GM03348 (cell line): ENCODE results near the gene TMEM91.
"Not testable (repeated sequence)": the region's sequence is repeated elsewhere in the genome, so short reads cannot be mapped to it uniquely, and the experiment has no call there.

Experiments used
- DNase-seq: peaks from one replicate; pipeline ENCODE4 v3.0.0; 2012; ENCODE audit warnings: low spot score

The TMEM91 gene

DNA sequence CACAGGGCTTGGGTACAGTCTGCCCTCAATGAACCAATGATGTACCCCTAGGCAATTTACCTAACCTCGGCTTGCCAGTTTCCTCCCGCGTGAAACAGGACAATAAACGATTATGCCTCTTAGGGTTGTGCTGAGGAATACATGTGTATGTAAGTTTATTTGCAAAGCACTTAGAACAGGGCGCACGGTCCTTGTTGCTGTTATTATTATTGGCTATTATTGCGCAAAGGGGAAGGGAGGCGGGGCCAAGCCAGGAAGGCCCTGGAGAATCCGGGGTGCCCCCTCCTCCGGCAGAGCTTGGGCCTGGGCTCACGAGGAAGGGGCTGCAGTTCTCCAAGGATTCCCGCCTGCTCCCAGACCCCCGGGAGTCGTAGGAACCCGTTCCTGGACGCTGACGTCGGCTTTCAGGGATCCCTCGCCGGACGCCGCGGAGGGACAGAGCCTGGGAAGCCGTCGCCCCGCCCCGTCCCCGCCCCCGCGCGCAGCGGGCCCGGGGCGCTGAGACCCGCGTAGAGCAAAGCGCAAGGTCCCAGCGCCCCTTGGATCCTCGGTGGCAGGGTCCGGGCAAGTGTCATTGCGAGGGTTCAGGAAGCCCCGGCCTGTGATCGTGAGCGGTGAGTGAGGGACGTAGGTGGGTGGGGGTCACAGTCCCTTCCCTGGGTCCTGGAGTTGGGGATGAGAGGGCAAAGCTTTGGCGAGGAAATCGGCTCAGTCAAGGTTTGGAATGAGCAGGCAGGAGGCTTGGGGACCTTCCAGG is at the start of gene TMEM91:
TMEM91 (plus strand) TSS at position 293 of the 757 bp plus-strand sequence. CDS start 1,777 bp downstream, outside the sequence.
- peak; percentile 65 for DNase-seq

- DNase-seq: no peak
Observed at GRCh38 chr19:41327076-41327575, 49.2 kb upstream of the TMEM91 start.

DNA sequence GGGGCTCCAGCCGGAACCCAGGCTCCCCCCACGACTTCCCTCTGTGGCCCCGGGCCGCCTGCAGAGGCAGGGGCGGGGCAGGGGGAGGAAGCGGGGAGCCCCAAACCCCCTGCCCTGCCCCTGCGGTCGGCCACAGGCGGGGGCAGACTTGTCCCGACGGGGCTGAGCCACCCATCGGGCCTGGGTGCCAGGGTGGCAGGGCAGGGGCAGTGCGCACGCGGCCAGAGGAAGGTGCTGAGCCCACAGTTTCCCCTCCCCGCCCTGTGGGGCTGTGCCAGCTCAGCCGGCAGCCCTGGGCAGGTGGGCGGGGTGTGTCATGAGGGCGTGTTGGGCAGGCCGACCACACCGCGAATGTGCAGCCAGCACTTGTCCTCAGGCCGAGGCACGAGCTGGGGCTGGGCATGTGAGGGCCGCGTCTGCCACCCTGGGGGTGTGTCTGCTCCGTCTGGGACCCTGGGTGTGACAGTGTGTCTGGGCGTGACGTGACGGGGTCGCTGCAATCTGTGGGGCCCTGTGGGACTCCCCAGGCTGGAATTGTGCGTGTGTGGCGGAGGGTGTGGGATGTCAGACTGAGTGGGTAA is 48.7 kb upstream of the TMEM91 start:
- DNase-seq: no peak

- no peak for DNase-seq
Observed at GRCh38 chr19:41328157-41328841, 48.0 kb upstream of the TMEM91 start.

DNA sequence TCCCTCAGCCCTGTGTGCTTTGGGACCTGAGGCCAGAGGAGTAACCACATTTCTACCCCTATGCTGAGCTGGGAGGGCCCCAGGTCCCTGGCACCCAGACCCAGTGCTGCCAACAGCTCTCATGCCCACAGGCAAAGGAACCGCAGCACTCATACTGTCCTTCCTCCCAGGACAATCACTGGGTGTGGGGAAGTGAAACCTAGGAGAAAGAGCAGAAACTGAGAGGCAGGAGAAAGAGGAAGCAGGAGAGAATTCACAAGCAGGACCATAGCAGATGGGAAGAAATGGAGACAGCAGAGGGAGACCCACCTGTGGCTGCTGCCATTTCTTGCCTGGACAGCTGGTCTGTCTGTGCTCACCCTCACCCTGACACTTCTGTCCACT is 47.5 kb upstream of the TMEM91 start:
- DNase-seq: no peak

- DNase-seq: no peak
Observed at GRCh38 chr19:41330481-41330880, 45.9 kb upstream of the TMEM91 start.

DNA sequence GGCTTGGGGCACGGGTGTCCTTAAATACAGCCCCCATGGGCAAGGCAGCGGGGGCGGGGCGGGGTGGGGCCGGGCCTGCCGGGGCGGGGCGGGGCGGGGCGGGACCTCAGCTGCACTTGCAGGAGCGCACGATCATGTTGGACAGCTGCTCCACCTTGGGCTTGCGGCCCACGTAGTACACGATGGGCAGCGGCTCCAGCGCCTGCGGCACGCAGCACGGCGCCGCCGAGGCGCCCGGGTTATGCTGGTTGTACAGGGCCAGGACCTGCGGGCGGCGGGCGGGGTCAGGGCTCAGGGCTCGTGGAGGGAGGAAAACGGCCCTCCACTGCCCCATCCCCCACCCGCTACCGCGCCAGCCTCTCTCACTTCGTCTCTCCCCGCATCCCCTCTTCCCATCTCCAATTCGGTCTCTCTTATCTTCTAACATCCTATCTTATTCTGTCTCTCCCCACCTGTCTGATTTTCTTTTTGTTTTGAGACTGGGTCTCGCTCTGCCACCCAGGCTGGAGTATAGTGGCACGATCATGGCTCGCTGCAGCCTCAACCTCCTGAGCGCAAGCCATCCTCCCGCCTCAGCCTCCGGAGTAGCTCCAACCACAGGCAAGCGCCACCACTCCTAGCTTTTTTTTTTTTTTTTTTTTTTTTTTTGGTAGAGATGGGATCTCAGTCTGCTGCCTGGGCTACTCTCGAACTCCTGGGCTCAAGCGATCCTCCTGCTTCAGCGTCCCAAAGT is 45.2 kb upstream of the TMEM91 start:
- no peak for DNase-seq

DNA sequence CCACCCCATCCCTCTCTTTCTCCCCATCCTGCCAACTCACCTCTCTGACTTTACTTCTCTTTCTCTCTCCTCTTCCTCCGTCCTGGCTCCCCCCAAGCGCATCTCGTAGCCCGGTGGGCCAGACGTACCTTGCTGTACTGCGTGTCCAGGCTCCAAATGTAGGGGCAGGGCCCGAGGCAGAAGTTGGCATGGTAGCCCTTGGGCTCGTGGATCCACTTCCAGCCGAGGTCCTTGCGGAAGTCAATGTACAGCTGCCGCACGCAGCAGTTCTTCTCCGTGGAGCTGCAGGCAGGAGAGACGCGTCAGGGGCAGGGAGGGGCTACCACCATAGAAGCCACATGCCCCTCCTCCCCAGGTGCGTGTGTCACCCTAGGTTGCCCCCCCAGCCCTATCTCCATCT is 44.3 kb upstream of the TMEM91 start:
- DNase-seq: no peak

- DNase-seq: no peak
Observed at GRCh38 chr19:41332468-41332867, 43.9 kb upstream of the TMEM91 start.

DNA sequence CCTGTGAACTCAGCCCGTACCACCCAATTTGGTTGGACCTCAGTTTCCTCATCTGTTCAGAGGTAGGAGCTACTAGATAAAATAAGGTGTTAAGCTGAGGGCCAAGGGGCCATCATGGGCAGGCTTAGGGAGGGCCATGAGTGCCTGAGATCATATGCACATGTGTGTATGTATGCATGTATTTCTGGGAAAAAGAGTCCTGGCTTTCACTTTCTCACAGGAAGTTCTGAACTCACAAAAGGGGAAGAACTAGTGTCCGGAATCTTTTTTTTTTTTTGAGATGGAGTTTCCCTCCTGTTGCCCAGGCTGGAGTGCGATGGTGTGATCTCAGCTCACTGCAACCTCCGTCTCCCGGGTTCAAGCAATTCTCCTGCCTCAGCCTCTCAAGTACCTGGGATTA is 41.5 kb upstream of the TMEM91 start:
- DNase-seq: no peak

- no peak for DNase-seq
Observed at GRCh38 chr19:41335467-41335866, 40.9 kb upstream of the TMEM91 start.

DNA sequence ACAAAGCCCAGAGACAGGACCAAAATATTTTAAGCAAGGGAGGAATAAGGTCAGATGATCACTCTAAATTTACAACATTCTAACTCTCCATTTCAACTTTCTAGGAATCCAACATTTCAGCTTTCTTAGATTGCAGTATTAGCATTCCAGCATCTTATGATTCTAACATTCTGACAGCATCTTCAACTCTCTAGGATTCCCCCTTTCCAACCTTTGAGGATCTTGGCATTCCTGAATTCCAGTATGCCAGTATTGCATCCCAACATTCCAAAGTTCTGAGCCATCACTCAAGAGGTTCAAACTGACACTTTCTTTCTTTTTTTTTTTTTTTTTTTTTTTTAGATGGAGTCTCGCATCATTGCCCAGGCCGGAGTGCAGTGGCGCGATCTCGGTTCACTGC is 36.4 kb upstream of the TMEM91 start:
- peak; percentile 60 for DNase-seq

GRCh38 chr19:41341669-41342490 is 34.5 kb upstream of the TMEM91 start:
- DNase-seq: no peak

- no peak for DNase-seq
Observed at GRCh38 chr19:41344162-41344561, 32.2 kb upstream of the TMEM91 start.

GRCh38 chr19:41346916-41347315 is 29.4 kb upstream of the TMEM91 start:
- not testable (repeated sequence) for DNase-seq

DNA sequence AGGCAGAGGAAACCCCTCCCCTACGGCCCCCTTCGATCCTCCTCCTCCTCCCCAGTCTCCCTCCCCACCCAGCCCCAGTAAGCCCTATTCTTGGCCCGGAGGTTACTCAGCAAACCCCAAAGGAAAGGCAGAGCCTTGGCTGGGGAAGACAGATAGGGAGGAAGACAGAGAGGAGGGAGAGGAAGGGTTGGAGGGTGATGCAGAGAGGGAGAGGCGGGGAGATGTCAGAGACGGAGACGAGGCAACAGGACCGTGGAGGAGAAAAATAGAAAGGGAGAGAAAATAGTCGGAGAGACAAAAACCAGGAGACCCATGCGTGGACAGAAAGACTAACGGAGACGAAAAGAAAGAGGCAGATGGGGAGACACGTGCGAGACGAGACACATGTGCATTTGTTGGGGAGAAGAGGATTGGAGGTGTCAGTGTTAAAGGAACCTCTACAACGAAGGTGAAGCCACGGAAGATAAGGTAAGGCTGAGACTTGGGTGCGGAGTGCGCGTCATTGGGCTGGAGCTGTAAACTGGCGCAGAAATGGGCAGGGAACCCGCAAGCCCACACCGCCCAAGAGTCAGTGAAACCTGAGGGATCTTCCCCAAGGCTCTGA is 25.5 kb upstream of the TMEM91 start:
- peak; percentile 45 for DNase-seq

DNA sequence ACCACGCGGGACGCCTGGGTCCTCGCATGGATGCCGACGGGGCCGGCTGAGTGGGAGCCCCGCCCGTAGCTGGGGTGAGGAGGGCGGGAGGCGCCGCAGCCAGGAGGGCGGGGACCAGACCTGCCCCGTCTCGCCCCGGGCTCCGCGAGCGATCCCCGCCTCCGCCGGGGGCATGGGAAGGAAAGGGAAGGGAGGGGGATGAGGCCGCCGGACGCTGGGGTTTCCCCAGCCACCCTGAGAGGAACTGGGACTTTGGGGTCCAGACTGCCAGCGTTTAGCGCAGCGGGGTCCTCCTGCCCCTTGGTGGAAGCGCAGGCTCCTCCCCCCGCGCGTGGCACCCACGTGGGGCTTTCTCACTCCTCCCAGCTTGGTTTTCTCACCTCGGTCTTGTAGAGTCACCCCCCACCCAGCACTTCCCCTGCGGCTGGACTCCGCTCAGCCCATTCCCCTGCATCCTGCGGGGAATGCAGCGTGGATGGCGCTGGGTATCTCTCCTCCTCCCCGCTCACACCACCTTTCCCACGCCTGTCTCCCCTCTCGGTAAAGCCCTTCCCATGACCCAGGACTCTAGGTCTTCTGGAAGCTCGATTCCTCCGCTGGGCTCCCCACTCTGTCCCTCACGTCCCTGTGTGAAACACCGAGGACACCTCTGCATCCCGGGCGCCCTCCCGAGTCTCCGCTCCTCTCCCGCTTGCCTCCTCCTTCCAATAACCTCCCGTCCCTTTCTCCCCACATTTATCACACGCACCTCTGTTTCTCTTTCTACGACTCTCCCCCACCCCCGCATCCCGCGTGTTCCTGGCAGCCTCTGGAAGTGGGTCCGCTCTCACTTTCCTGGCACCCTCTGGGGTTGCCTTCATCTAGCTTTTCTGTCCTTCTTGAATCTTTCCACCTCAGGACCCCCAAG is 24.7 kb upstream of the TMEM91 start:
- peak; percentile 94 for DNase-seq

DNA sequence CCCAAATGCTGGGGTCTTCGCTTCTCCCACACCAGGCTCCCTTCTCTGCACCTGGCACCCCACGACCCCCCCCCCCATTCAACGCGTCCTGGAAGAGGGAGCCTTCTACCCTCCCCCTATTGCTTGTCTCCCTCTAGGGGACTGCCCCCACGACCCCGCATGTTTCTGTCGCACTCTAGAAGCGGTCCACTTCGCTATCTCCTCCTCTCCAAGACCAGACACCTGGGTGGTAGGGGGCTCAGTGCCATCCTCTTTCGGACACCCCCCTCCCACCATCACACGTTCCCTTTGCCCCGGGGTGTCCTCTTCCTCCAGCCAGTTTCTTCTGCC is 24.1 kb upstream of the TMEM91 start:
- no peak for DNase-seq

- DNase-seq: peak; percentile 86
Observed at GRCh38 chr19:41352609-41353465, 23.5 kb upstream of the TMEM91 start.
